ENCODE measurements around the gene GTF2H4.

The GTF2H4 gene

DNA sequence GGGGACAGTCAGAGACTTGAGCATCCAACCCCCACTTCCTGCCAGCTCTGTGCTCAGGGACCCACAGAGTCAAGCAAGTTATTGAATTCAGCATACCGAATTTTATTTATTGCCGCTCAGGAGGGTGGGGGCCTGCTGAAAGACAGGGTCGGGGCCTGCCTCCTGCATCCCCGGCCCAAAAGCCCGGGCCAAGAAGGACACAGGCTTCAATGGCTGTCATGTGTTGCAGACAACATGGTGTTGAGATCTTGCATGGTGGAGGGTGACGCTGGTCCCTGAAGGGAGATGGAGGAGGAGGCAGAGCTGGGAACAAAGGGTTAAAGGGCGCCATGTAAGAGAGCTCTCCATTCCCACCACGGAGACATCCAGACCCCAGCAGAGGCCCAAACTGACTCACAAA is 23.3 kb downstream of the GTF2H4 start:
- Histone ChIP-seq H4K20me1 (ENCODE audit: low read depth, low read length) (no peaks in the 10 kb centered on the region), H3K27ac (ENCODE audit: low read depth, low read length) (no peak overlapping the region), H3K9me2 (replicated peaks; ENCODE audit: insufficient read depth, low read length) (no peaks in the 10 kb centered on the region), H2AFZ (ENCODE audit: low read depth, low read length, severe bottlenecking) (no peak overlapping the region), H3K36me3 (ENCODE audit: low read length) (peaks cover 12% of the 10 kb centered on the region; the same call in 1 of the 2 replicates), H3F3A (ENCODE audit: insufficient read depth) (no peaks in the 10 kb centered on the region), H3K27me3 (ENCODE audit: low read length) (no peaks in the 10 kb centered on the region), H3K4me3 (ENCODE audit: insufficient read depth, low read length, poor library complexity, severe bottlenecking) (no peak overlapping the region), H3K9ac (ENCODE audit: low read length) (no peak overlapping the region), H3K9me3 (ENCODE audit: insufficient read depth, low read length) (no peaks in the 10 kb centered on the region; the same call in 1 of the 2 replicates), H3K4me2 (ENCODE audit: low read depth, low read length, poor library complexity, severe bottlenecking) (no peak overlapping the region), H3K79me2 (ENCODE audit: insufficient read depth, low read length) (no peaks in the 10 kb centered on the region)
- TF ChIP-seq EZH2phosphoT487 (conservative IDR thresholded peaks at IDR 0.05; ENCODE audit: low read length): no peak
- TF ChIP-seq, protein P1, sequence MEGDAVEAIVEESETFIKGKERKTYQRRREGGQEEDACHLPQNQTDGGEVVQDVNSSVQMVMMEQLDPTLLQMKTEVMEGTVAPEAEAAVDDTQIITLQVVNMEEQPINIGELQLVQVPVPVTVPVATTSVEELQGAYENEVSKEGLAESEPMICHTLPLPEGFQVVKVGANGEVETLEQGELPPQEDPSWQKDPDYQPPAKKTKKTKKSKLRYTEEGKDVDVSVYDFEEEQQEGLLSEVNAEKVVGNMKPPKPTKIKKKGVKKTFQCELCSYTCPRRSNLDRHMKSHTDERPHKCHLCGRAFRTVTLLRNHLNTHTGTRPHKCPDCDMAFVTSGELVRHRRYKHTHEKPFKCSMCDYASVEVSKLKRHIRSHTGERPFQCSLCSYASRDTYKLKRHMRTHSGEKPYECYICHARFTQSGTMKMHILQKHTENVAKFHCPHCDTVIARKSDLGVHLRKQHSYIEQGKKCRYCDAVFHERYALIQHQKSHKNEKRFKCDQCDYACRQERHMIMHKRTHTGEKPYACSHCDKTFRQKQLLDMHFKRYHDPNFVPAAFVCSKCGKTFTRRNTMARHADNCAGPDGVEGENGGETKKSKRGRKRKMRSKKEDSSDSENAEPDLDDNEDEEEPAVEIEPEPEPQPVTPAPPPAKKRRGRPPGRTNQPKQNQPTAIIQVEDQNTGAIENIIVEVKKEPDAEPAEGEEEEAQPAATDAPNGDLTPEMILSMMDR (IDR thresholded peaks at IDR 0.05; ENCODE audit: insufficient read depth, low read length, poor library complexity, severe bottlenecking): no peak

DNA sequence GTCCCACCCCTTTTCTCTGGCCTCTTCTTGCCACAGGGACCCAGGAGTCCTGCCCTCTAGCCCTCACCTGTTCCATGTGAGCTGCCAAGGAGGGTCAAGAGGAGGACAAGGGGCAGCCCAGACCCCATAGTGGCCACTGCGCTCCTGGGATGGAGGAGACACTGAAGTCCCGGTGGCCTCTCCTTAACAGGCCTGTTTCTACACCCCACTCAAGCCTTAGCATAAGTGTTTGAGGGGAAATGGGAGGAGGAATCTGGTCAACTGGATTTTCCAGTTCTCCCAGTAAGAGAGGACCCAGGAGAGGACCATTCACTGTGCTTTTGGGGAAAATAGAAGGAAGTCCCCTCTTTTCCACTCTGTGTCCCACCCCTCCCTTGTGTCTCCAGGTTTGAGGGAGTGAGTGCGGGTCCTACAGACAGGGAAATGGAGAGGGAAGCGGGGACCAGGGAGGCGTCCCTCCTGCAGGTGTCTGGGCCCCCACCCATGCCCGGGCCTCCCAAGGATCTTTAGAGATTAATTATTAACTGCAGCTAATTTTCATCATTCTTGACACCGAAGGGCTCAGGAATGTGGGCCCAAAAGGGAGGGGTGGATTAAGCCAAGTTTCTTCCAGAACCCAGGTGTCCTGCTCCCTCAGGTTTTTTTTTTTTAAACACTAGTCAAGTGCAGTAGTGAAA is 24.1 kb downstream of the GTF2H4 start, which contains the start of gene SFTA2:
SFTA2 (minus strand) TSS at position 202 of the 677 bp plus-strand sequence; CDS start at position 128, 74 bp downstream.
- H2AFZ ChIP-seq (ENCODE audit: low read depth, low read length, severe bottlenecking): no peak within 1 kb of the TSS
- no peaks in the 10 kb centered on the region for H3K27me3 ChIP-seq (ENCODE audit: low read length)
- H3K79me2 ChIP-seq (ENCODE audit: insufficient read depth, low read length): no peaks in the 10 kb centered on the region
- H3K27ac ChIP-seq (ENCODE audit: low read depth, low read length): no peak within 1 kb of the TSS
- H3K9me2 ChIP-seq (replicated peaks; ENCODE audit: insufficient read depth, low read length): no peaks in the 10 kb centered on the region
- H3K36me3 ChIP-seq (ENCODE audit: low read length): 0 out of 2 replicates have a peak, but pooled peaks cover 6% of the 10 kb centered on the region
- no peaks in the 10 kb centered on the region for H3F3A ChIP-seq (ENCODE audit: insufficient read depth)
- H3K9ac ChIP-seq (ENCODE audit: low read length): no peak within 1 kb of the TSS
- TF ChIP-seq, protein P1 (IDR thresholded peaks at IDR 0.05; ENCODE audit: insufficient read depth, low read length, poor library complexity, severe bottlenecking): no peak
- TF ChIP-seq EZH2phosphoT487 (conservative IDR thresholded peaks at IDR 0.05; ENCODE audit: low read length): no peak
- H4K20me1 ChIP-seq (ENCODE audit: low read depth, low read length): no peaks in the 10 kb centered on the region
- H3K4me3 ChIP-seq (ENCODE audit: insufficient read depth, low read length, poor library complexity, severe bottlenecking): no peak within 1 kb of the TSS
- H3K4me2 ChIP-seq (ENCODE audit: low read depth, low read length, poor library complexity, severe bottlenecking): no peak within 1 kb of the TSS
- no peaks in the 10 kb centered on the region; the same call in 1 of the 2 replicates for H3K9me3 ChIP-seq (ENCODE audit: insufficient read depth, low read length)

DNA sequence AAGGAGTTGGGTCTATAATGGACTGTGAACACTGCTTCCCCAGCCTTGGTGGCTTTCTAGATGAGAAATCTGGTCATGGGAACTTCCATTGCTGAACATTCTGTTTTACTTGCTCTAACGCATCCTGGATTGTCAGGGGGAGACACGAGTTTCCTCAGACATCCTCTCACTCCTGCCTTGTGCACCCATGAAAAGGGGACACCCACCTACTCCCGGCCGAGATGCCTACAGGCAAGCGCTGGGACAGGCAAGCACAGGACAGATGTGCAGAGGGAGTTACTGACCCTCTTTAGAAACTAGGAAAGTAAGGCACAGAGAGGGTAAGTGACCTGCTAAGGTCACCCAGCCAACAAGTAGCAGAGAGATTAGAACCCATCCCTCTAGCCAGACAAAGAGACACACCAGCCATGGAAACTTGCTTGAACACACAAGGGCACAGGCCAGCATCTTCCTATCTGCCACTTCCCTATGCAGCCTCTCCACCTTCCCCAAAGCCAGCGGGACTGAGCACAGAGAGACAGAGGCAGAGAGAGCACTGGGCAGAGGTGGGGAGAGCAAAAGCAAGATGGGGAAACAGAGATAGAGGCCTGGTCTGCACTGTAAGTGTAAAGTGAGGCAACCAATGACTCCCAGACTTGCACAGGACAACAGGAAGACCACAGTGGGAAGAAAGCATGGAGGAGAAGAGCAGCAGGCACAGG is 24.8 kb downstream of the GTF2H4 start:
- H4K20me1 ChIP-seq (ENCODE audit: low read depth, low read length): no peaks in the 10 kb centered on the region
- H3K9me2 ChIP-seq (replicated peaks; ENCODE audit: insufficient read depth, low read length): no peaks in the 10 kb centered on the region
- TF ChIP-seq, protein P1 (IDR thresholded peaks at IDR 0.05; ENCODE audit: insufficient read depth, low read length, poor library complexity, severe bottlenecking): no peak
- no peak for TF ChIP-seq EZH2phosphoT487 (conservative IDR thresholded peaks at IDR 0.05; ENCODE audit: low read length)
- no peaks in the 10 kb centered on the region for H3F3A ChIP-seq (ENCODE audit: insufficient read depth)
- H3K9ac ChIP-seq (ENCODE audit: low read length): no peak overlapping the region
- no peak overlapping the region for H3K27ac ChIP-seq (ENCODE audit: low read depth, low read length)
- no peak overlapping the region for H3K4me3 ChIP-seq (ENCODE audit: insufficient read depth, low read length, poor library complexity, severe bottlenecking)
- no peaks in the 10 kb centered on the region; the same call in 1 of the 2 replicates for H3K9me3 ChIP-seq (ENCODE audit: insufficient read depth, low read length)
- no peaks in the 10 kb centered on the region for H3K79me2 ChIP-seq (ENCODE audit: insufficient read depth, low read length)
- H3K36me3 ChIP-seq (ENCODE audit: low read length): 0 out of 2 replicates have a peak, but pooled peaks cover 6% of the 10 kb centered on the region
- H3K27me3 ChIP-seq (ENCODE audit: low read length): no peaks in the 10 kb centered on the region
- no peak overlapping the region for H3K4me2 ChIP-seq (ENCODE audit: low read depth, low read length, poor library complexity, severe bottlenecking)
- no peak overlapping the region for H2AFZ ChIP-seq (ENCODE audit: low read depth, low read length, severe bottlenecking)

Measured in SU-DHL-6 (cell line).